Hepatocyte (in vitro differentiated cells): ENCODE results near the gene POLR2M. TPM values are rescaled to one million over a fixed set of nuclear protein-coding genes. Genes with fewer than 3 reads are reported as not detected.

Source experiments
- DNase-seq: peaks from one replicate; pipeline ENCODE4 v3.0.0-alpha.2; 2016; ENCODE audit warnings: low spot score
- H2AFZ ChIP-seq: fragments of 200-600 bp; sonication (generic); 2 replicates; pipeline ENCODE4 v1.6.0; 2016; ENCODE audit warnings: antibody characterized with exemption, mild to moderate bottlenecking
- H3K27ac ChIP-seq: fragments of 200-600 bp; sonication (generic); 2 replicates; pipeline ENCODE4 v1.5.1; 2016; ENCODE audit warnings: mild to moderate bottlenecking
- H3K27me3 ChIP-seq: fragments of 200-600 bp; sonication (generic); 2 replicates; pipeline ENCODE4 v1.6.1; 2016
- H3K36me3 ChIP-seq: fragments of 200-600 bp; sonication (generic); replicated peaks from 2 replicates; pipeline ENCODE4 v1.5.1; 2016; ENCODE audit warnings: low read depth; ENCODE audit not compliant: insufficient read depth
- H3K4me1 ChIP-seq: fragments of 200-600 bp; sonication (generic); 2 replicates; pipeline ENCODE4 v1.5.1; 2016; ENCODE audit warnings: mild to moderate bottlenecking, moderate library complexity; ENCODE audit not compliant: insufficient read depth
- H3K4me2 ChIP-seq: fragments of 200-600 bp; sonication (generic); 2 replicates; pipeline ENCODE4 v1.6.0; 2016
- H3K4me3 ChIP-seq: fragments of 200-600 bp; sonication (generic); 2 replicates; pipeline ENCODE4 v1.5.1; 2016; ENCODE audit warnings: mild to moderate bottlenecking
- H3K79me2 ChIP-seq: fragments of 200-600 bp; sonication (generic); 2 replicates; pipeline ENCODE4 v1.6.0; 2017; ENCODE audit warnings: mild to moderate bottlenecking
- H3K9me2 ChIP-seq: fragments of 200-600 bp; sonication (generic); replicated peaks from 2 replicates; pipeline ENCODE4 v1.6.0; 2017; ENCODE audit warnings: mild to moderate bottlenecking; ENCODE audit not compliant: insufficient read depth
- H3K9me3 ChIP-seq: fragments of 200-600 bp; sonication (generic); 2 replicates; pipeline ENCODE4 v1.5.1; 2016; ENCODE audit warnings: low read depth, mild to moderate bottlenecking
- H4K20me1 ChIP-seq: fragments of 200-600 bp; sonication (generic); 2 replicates; pipeline ENCODE4 v1.6.0; 2016; ENCODE audit warnings: mild to moderate bottlenecking; ENCODE audit not compliant: insufficient read depth, poor library complexity, severe bottlenecking
- EZH2 ChIP-seq: fragments of 200-600 bp; sonication (generic); IDR thresholded peaks from 2 replicates; pipeline ENCODE4 v1.6.1; 2016; ENCODE audit warnings: antibody characterized with exemption, mild to moderate bottlenecking, borderline replicate concordance
- EZH2phosphoT487 ChIP-seq: fragments of 200-600 bp; sonication (generic); IDR thresholded peaks from one replicate; pipeline ENCODE4 v1.6.1; 2018; ENCODE audit warnings: antibody characterized with exemption, mild to moderate bottlenecking, low read depth, moderate library complexity; ENCODE audit not compliant: unreplicated experiment, severe bottlenecking
- WGBS: methylation state at CpG from one replicate; pipeline ENCODE4 v1.1.6; 2016; ENCODE audit warnings: low lambda C conversion rate; ENCODE audit errors: missing lambda C conversion rate; 5-methylcytosine and 5-hydroxymethylcytosine counted together
- polyA plus RNA-seq: library from polyadenylated mRNA; unstranded; fragments of >200 nt; fragmentation: Nextera tagmentation; extraction: Ambion mirVana; gene quantifications from 2 replicates; pipeline ENCODE4 v1.2.1, GENCODE V29; 2016
- total RNA-seq: library from RNA; depleted of rRNA; stranded (reverse); fragments of >200 nt; gene quantifications from 2 replicates; pipeline ENCODE4 v1.2.3, GENCODE V29; 2014
- TF ChIP-seq, protein P1 (sequence below): fragments of 200-600 bp; sonication (generic); IDR thresholded peaks from 2 replicates; pipeline ENCODE4 v1.5.1; 2016; ENCODE audit warnings: antibody characterized with exemption, mild to moderate bottlenecking; ENCODE audit not compliant: poor library complexity

Gene POLR2M
- total and polyA plus RNA-seq, 2 experiments from 2014 or later = 27.0 to 145 TPM

- Histone ChIP-seq H3K4me2 (no peak overlapping the region), H3K9me3 (no peaks in the 10 kb centered on the region), H3K27ac (no peak overlapping the region), H3K27me3 (no peaks in the 10 kb centered on the region), H3K36me3 (no peaks in the 10 kb centered on the region), H4K20me1 (no peaks in the 10 kb centered on the region), H2AFZ (no peak overlapping the region), H3K4me1 (peaks cover 9% of the 10 kb centered on the region), H3K9me2 (no peaks in the 10 kb centered on the region), H3K79me2 (no peaks in the 10 kb centered on the region), H3K4me3 (no peak overlapping the region)
- TF ChIP-seq EZH2 (no peak), EZH2phosphoT487 (no peak)
- TF ChIP-seq, protein P1, sequence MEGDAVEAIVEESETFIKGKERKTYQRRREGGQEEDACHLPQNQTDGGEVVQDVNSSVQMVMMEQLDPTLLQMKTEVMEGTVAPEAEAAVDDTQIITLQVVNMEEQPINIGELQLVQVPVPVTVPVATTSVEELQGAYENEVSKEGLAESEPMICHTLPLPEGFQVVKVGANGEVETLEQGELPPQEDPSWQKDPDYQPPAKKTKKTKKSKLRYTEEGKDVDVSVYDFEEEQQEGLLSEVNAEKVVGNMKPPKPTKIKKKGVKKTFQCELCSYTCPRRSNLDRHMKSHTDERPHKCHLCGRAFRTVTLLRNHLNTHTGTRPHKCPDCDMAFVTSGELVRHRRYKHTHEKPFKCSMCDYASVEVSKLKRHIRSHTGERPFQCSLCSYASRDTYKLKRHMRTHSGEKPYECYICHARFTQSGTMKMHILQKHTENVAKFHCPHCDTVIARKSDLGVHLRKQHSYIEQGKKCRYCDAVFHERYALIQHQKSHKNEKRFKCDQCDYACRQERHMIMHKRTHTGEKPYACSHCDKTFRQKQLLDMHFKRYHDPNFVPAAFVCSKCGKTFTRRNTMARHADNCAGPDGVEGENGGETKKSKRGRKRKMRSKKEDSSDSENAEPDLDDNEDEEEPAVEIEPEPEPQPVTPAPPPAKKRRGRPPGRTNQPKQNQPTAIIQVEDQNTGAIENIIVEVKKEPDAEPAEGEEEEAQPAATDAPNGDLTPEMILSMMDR = no peak
- no peak for DNase-seq
- WGBS = 36% methylated on average over 1 of the region's 1 CpG
Observed at GRCh38 chr15:57691082-57691481, 15.4 kb upstream of the POLR2M start.

DNA sequence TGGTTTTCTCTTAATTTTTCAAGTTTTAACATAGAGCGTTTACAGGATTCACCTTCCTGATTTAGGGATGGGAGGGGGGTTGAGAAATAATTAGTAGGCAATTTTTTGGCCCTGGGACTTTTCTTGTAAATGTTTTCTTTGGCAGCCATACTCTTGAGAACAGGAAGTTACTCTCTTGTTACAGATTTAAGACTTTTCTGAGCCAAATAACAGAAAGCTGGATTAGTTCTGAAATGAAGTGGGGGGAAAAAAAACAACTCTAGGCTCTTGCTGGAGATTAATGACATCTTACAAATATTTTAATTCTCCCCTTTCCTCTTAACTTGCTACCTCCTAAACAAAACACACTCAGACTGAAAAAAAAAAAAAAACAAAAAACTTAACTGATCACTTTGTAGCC, 13.8 kb upstream of the POLR2M start:
- TF ChIP-seq EZH2phosphoT487 (no peak), EZH2 (no peak)
- TF ChIP-seq, protein P1 = no peak
- H3K36me3 ChIP-seq = no peaks in the 10 kb centered on the region
- 79% methylated on average over 1 of the region's 1 CpG for WGBS

DNA sequence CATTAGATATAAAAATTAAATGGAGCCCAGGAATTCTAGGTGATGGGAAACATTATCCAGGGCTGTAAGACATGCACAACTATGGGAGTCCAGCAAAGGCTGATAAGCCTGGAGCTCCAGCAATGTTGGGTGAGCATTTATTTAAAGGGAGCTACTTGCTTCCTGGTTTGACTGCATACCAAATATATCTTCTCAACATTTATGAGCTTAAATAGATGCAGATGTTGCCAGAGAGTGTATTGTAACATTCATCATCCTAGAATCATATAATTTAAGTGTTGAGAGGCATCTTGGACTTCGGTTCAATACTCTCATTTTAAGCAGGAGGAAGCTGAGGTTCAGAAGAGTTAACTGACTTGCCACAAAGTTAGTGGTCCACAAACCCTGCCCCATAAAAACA, 12.2 kb upstream of the POLR2M start:
- no peak overlapping the region for H3K4me2 ChIP-seq
- WGBS = 52% methylated on average over 1 of the region's 1 CpG
- no peak for DNase-seq
- H3K27me3 ChIP-seq = no peaks in the 10 kb centered on the region
- TF ChIP-seq EZH2 (no peak), EZH2phosphoT487 (no peak)
- TF ChIP-seq, protein P1 = no peak
- H2AFZ ChIP-seq = no peak overlapping the region
- no peaks in the 10 kb centered on the region for H3K36me3 ChIP-seq
- H3K4me1 ChIP-seq = peaks cover 9% of the 10 kb centered on the region
- no peaks in the 10 kb centered on the region for H3K9me2 ChIP-seq
- H4K20me1 ChIP-seq = no peaks in the 10 kb centered on the region
- no peak overlapping the region for H3K27ac ChIP-seq
- no peak overlapping the region for H3K4me3 ChIP-seq
- H3K79me2 ChIP-seq = no peaks in the 10 kb centered on the region
- no peaks in the 10 kb centered on the region for H3K9me3 ChIP-seq

More for the DNA sequence above, 13.8 kb upstream of the POLR2M start:
- Histone ChIP-seq H3K27ac (no peak overlapping the region), H2AFZ (no peak overlapping the region), H4K20me1 (no peaks in the 10 kb centered on the region), H3K4me2 (no peak overlapping the region), H3K9me3 (no peaks in the 10 kb centered on the region), H3K4me1 (peaks cover 9% of the 10 kb centered on the region), H3K4me3 (no peak overlapping the region), H3K27me3 (no peaks in the 10 kb centered on the region), H3K9me2 (no peaks in the 10 kb centered on the region), H3K79me2 (no peaks in the 10 kb centered on the region)
- DNase-seq = no peak

DNA sequence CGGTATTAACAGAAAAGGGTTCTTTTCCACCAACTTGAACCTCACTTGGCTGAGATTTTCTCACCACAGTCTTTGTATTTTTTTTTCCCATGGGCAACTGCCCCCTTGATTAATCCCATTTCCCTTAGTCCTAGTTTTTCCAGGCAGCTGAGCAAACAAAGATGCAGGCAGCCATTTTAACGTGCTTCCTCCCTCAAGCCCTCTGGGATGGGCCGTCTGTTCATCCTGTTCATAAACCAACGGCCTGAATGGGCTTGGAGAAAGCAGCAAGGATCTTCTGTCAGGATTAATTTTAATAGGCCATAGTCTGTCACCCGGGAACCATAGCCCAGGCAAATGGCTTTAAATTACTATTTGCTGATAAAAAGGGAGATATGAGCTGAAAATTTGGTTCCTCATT, 10.4 kb upstream of the POLR2M start:
- Histone ChIP-seq H3K4me2 (no peak overlapping the region), H3K4me3 (no peak overlapping the region), H3K9me2 (no peaks in the 10 kb centered on the region), H3K27ac (no peak overlapping the region), H2AFZ (no peak overlapping the region), H4K20me1 (no peaks in the 10 kb centered on the region), H3K79me2 (no peaks in the 10 kb centered on the region), H3K27me3 (no peaks in the 10 kb centered on the region), H3K36me3 (no peaks in the 10 kb centered on the region), H3K4me1 (peaks cover 9% of the 10 kb centered on the region), H3K9me3 (no peaks in the 10 kb centered on the region)
- no peak for DNase-seq
- WGBS = 52% methylated on average over 5 of the region's 5 CpGs
- no peak for TF ChIP-seq EZH2phosphoT487
- TF ChIP-seq, protein P1 = no peak
- TF ChIP-seq EZH2 = no peak
